GM12801 (cell line): ENCODE data around the gene DRAM2.

Source experiments
- CTCF ChIP-seq: IDR thresholded peaks from one replicate; pipeline ENCODE4 v1.5.1; 2011; ENCODE audit warnings: control low read depth; ENCODE audit not compliant: insufficient read length; ENCODE audit errors: extremely low read depth

The DRAM2 gene

GRCh38 chr1:111089638-111090037, 50.3 kb downstream of the DRAM2 start:
- TF ChIP-seq CTCF: no peak

- no peak for TF ChIP-seq CTCF
These were observed 54.2 kb downstream of the DRAM2 start for GRCh38 chr1:111085676-111086075.

- no peak for TF ChIP-seq CTCF
These were observed 54.9 kb downstream of the DRAM2 start for GRCh38 chr1:111084999-111085398.

- no peak for TF ChIP-seq CTCF
These were observed 57.3 kb downstream of the DRAM2 start for GRCh38 chr1:111082421-111083203.
